Measurements from ENCODE around the gene HOOK2.

DNA sequence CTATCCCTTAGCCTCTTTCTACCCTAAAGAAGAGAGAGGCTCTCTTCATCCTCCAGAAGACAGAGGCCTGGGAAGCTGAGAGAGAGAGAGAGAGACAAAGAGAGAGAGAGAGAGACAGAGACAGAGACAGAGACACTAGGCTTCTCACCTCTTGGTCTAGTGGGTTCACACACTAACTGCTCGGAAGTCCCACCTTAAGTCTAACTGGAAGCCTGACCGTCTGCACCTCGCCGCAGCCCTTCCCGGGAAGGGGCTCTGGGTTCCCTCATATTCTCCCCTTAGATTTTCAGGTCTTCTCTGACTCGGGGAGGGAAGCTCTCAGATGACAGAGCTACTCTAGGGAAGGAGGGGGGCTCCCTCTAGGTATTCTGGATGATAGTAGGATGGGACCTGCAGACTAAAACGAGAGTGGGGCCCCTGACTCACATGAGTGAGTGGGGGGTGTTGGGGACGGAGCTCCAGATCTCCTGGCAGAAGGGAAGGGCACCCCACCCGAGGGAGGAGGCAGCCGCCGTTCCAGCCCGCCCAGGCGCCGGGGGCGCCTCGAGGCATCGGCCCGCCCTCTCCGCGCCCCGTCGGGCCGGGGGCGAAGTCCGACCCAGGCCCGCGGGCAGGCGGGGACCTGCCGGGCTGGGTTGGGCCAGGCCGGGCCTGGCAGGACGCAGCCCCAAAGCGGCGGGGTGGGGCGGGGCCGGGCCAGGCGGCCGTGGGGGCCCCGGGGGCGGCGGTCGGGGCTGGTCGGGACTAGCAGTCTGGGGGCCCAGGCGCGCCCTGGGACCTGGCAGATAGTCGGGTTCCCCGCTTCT lies 13.9 kb upstream of the HOOK2 start:
- TF ChIP-seq, protein P1, sequence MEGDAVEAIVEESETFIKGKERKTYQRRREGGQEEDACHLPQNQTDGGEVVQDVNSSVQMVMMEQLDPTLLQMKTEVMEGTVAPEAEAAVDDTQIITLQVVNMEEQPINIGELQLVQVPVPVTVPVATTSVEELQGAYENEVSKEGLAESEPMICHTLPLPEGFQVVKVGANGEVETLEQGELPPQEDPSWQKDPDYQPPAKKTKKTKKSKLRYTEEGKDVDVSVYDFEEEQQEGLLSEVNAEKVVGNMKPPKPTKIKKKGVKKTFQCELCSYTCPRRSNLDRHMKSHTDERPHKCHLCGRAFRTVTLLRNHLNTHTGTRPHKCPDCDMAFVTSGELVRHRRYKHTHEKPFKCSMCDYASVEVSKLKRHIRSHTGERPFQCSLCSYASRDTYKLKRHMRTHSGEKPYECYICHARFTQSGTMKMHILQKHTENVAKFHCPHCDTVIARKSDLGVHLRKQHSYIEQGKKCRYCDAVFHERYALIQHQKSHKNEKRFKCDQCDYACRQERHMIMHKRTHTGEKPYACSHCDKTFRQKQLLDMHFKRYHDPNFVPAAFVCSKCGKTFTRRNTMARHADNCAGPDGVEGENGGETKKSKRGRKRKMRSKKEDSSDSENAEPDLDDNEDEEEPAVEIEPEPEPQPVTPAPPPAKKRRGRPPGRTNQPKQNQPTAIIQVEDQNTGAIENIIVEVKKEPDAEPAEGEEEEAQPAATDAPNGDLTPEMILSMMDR (IDR thresholded peaks at IDR 0.05) = no peak
- TF ChIP-seq POLR2A (IDR thresholded peaks at IDR 0.05) = peak in 1 of 2 donors; percentile 35
